Erythroblast (primary cell): Measurements from ENCODE around the gene SEC31A.

Experiments used
- GATA1 ChIP-seq: IDR thresholded peaks from 2 replicates; pipeline ENCODE4 v1.6.1; 2011; ENCODE audit warnings: low read depth, mild to moderate bottlenecking, control low read depth, low read length, moderate library complexity
- POLR2A ChIP-seq: IDR thresholded peaks from 2 replicates; pipeline ENCODE4 v1.6.1; 2011; ENCODE audit warnings: mild to moderate bottlenecking, low read length

- no peak for TF ChIP-seq POLR2A
- no peak for TF ChIP-seq GATA1
Measured at GRCh38 chr4:82803746-82804145, 87.2 kb downstream of the SEC31A start.
